Fibroblast of gingiva (primary cell): ENCODE measurements around the gene PHC3.
A peak's percentile ranks its signal among the peaks of the same experiment; 100 is the strongest.
"Not testable (repeated sequence)": the region's sequence is repeated elsewhere in the genome, so short reads cannot be mapped to it uniquely, and the experiment has no call there.

Experiments used
- DNase-seq: peaks from one replicate; pipeline ENCODE4 v3.0.0-alpha.2; 2011; ENCODE audit warnings: low read depth

Gene PHC3

DNA sequence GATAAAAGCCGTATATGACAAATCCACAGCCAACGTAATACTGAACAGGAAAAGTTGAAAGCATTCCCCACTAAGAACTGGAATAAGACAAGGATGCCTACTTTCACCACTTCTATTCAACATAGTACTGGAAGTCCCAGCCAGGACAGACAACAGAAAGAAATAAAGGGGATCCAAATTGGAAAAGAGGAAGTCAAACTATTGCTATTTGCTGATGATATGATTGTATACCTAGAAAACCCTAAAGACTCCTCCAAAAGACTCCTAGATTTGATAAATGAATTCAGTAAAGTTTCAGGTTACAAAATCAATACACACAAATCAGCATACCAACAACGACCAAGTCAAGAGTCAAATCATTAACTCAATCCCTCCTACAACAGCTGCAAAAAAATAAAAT is 14.2 kb upstream of the PHC3 start:
- not testable (repeated sequence) for DNase-seq

DNA sequence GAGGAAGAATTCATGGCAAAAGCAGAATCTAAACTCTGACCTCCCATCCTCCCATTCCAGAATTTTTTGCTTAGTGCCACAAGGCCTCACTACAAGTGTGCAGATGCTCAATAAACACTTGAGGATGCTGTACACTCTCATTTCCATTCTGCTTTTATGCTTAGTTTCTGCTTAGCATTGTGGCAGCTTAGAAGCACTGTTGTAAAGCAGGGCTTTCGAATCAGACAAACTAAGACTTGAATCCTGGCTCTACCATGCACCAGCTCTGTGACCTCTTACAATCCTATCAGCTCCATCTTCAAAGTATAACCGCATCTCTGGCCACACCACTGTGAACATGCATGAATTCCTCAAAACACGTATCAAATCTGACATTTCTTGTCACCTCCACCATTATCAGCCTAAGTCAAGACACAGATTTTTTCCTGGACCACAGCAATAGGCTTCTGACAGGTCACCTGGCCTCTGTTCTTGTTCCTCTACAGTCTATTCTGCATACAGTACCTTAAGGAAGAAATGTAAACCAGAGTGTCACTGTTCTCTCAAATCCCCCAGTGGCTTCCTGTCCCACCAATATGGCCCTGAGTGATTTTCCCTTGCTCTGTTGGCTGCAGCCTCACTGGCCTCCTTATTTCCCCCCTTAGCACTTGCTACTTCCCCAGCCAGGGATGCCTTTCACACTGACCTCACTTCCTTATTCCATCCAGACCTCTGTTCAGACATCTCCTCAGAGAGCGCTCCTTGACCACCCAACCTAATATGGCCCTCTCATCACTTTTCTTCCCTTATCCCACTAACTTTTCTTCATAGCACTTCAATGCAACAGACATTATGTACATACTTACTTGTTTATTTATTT is 8.1 kb upstream of the PHC3 start:
- no peak for DNase-seq

DNA sequence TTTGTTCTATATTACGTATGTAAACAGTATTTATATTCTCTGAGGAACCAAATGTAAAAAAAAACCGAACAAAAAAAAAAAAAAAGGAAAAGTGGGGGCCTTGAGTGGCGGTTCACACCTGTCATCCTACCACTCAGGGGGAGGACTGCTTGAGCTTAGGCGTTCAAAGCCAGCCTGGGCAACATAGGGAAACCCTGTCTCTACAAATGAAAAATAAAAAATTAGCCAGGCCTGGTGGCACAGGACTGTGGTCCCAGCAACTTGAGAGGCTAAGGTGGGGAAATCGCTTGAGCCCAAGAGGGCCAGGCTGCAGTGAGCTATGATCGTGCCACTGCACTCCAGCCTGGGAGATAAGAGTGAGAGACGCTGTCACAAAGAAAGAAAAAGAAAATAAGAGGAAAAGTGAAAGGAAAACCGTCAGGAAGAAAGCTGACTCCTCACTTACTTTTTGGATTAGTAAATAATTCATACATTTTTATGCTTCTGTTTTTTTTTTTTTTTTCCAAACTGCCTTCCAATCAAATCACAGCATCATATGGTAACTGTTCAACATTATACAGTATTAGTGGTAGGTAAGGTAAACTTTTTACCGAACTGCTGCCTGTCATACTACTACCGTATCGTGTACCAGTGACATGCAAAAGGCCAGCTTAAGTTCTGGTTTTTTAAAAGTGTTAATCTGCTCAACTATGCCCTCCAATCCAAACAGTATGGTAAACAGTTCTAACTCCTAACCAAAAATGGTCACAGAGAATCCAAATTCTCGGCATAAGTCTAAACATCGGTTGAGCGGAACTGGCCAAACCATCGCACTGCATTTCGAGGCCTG is 1.2 kb downstream of the PHC3 start:
- peak; percentile 6 for DNase-seq

DNA sequence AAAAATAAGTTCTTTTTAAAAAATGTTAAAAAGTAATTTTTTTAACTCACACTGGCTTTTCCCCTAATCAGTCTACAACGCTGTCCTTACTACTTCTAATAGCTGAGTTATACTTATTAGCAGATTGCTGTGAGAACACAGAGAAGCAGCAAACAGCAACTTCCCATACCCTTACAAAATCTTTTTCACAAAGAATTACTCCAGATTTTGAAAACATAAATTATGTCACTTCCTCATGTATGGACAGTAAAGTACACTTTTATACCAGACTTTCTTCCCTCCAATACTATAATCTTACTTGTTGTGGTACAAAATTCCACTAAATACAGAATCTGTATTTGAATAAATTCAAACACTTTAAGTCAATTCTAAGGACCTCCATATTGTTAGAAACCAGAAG is 2.1 kb downstream of the PHC3 start:
- no peak for DNase-seq

DNA sequence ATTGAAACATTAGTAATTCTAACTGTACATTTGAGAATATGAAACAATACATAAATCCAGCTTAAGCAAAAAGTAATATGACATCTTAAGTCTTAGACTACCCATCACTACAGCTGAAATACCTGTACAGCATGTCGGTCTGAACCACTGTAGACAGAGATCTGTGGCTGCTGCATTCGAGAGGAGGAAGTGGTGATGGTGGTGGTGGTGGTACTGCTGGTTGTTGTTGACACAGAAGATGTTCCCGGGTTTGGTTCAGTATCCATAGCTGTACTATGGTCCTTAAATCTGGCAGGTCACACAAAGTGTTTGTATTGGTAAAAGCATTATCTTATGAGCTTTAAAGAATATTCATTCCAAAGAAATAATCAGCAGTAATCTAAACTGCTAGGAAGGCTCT is 2.9 kb downstream of the PHC3 start:
- DNase-seq = no peak

DNA sequence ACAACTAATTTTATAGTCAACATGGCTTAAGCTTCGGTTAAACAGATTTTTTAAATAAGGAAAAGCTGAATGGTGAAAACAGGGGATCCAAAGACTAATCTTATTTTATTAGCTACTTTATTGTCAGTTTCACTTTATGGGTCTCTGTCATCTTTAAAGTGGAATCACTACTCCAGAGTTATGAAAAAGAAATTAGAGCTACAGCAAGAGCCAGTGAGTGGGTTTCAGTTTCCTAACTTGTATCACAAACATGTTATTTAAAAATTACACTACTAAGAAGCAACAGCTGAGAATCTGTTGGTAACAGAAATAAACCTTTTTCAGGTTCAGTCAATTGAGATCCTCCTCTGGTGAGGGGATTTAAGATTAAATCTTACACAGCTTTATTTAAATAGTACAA is 10.0 kb downstream of the PHC3 start:
- no peak for DNase-seq

DNA sequence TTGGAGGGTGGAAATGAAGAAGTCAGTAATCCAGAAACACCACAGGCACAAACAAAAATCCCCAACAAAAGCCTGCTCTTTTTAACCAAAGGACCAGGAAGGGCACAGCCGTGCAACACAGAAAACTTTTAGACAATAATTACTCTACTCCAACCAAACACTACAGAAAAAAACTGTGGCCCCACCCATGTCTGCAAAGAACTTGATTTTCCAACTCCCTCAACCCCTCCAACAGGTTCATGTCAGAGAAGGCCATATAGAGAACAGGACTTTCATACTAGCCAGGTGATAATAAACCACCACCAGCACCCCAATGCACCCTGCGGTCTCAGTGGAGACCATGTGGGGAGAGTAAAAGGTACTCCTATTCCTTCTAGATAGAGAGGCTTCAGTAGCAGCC is 16.8 kb downstream of the PHC3 start:
- DNase-seq = no peak

DNA sequence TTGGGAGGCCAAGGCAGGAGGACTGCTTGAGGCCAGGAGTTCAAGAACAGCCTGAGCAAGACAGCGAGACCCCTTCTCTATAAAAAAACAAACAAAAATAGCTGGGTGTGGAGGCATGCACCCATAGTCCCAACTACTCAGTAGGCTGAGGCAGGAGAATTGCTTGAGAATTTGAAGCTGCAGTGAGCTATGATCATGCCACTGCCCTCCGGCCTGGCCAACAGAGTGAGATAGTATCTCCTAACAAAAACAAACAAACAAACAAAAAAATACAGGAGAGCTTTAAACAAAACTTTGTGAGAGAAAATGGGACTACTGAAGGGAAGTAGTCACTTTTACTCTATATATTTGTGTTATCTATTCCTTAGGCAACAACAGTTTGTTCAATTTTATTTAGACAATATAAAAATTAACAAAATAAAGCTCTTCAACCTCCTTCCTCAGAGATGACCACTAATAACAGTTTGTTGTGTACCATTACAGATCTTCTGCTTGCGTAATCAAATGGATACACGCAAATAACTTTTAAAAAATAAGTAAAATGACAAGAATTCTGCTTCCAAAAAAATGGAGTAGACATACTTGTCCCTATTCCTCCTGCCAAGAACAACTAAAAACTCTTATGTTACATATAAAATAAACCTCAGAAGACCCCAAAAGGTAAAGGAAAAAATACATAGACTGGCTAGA is 17.4 kb downstream of the PHC3 start:
- DNase-seq = no peak

DNA sequence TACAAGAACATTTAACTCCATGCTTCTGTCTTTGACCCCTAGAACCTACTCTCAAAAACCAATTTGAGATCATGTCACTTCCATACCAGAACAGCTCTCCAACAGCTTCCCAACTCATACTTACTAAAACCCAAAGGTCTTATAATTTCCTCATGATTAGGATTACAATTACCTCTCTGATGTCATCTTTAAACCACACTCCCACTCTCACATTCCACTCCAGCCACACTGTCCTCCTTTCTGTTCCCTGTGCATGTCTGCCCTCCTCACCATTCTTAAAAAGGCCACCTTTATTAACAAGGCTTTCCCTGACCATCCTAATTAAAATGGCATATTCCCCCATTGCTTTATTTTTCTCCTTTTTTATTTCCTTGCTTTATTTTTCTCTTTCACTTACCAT is 18.9 kb downstream of the PHC3 start:
- DNase-seq = no peak

DNA sequence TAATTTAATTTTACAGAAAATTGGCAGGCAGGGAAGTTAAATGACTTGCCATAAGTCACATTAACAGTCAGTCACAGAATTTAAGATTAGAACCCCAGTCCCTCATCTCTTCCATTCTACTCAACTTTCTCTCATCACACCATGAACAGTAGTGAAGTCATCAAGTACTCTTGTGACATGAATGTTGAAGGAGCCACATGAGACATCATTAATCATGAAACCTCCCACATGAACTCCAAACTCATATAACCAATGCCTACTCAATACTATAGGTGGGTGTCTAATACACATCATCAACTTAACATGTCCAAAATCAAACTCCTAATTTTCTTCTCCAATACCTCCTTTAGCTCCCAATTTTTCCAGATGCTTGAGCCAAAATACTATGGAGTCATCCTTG is 19.5 kb downstream of the PHC3 start:
- DNase-seq = no peak

DNA sequence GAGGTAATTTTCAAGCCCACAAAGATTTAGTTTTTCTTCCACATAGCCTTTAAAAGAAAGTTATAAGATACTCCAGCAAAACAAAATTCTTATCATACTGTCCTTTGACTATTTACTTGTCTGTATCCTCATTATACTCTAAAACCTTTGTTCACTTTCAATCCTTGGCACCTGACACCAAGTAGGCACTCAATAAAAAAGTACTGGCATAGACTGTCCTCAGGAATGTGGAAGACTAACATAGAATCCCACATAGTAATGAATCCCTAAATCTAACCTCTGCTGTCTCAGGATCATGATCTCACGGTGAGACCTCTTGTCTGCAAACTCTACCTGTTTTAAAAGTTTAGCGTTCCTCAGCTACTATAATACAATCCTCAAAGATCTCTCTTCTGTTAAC is 21.6 kb downstream of the PHC3 start:
- no peak for DNase-seq

DNA sequence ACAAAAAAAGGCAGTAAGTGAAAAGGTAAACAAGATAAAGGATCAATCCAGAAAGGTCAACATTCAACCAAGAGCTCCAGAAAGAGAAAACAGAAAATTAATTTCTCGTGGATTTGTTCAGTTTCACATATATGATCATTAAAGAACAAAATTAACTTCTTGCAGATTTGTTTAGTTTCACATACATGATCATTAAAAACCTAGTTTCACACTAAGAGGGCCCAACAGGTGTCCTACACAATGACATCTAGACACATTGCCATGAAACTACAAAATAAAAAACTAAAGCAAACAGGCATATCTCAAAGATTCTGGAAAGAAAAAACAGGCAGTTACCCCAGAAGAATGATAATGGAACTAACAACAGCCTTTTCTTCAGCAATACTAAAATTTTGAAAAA is 22.1 kb downstream of the PHC3 start:
- DNase-seq = no peak

DNA sequence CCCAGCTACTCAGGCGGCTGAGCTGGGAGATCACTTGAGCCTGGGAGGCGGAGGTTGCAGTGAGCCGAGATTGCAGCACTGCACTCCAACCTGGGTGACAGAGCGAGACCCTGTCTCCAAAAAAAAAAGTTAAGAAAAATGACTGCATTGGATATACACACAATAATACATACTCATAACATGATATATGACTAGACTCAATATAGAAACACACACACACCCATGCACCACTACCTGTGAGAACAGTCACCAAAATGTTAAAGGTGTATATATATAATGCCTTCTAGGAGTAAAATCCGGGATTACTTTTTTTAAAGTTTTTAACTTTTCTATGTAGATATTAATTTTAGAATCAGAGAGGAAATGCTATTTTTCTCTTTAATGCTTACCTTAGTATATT is 25.9 kb downstream of the PHC3 start:
- no peak for DNase-seq

DNA sequence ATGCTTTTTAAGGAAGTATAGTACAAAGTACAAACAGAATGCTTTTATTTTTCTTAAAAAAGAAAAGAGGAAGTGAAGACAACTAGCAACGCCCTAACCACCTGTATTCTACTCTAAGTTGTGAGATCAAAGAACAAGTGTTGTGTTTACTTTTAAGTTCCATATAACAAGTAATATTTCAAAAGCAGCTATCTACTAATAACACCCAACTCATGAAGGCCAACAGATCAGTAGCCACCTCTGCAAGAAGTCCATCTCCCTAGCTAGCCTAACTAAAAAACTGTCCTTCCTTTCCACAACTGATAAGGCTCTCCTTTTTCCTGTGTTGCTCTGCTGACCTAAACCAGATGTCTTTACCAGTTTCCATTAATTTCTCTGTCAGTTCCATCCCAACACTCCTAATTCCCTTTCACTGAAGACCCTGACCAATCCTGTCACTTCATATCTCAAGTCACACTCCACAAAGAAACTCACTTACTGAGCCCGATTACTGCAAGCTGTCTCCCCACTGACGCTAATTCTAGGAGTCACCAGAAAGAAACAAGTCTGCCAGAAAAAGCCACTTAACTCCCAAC is 26.9 kb downstream of the PHC3 start:
- no peak for DNase-seq

DNA sequence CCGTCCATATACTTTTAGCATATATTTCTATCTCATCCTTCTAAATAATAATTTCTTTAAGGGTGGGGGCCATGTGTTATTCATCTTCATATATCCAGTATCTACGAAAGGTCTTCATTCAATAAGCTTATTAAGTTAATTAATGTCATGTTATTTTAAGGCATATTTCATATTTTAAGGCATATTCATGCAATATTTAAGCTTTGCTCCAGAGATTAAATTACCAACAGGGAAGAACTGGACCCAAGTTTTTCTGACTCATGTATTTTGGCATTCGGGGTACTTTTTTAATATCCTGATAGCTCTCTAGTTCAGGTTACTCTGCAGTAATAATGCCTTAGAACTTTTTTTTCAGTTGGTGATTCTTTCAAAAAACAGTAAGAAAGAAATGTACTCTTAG is 27.4 kb downstream of the PHC3 start:
- peak; percentile 78 for DNase-seq

DNA sequence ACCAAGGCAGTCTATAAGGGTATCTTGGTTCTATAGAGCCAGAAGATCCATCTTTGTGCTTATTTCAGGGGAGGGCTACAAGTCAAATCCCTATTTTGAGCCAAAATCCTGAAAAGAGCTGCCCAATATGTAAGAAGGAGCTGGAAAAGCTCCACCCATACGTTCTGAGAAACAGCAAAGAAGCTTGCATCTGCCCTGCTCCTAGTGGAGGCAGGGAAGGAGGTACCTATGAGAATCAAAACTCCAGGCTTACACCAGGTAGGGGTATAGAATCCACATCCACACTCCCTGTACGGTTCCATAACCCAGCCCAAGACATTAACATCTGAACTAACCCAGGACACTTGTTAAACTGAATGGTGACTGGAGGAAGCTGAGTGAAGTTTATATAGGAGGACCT is 30.0 kb downstream of the PHC3 start:
- no peak for DNase-seq

DNA sequence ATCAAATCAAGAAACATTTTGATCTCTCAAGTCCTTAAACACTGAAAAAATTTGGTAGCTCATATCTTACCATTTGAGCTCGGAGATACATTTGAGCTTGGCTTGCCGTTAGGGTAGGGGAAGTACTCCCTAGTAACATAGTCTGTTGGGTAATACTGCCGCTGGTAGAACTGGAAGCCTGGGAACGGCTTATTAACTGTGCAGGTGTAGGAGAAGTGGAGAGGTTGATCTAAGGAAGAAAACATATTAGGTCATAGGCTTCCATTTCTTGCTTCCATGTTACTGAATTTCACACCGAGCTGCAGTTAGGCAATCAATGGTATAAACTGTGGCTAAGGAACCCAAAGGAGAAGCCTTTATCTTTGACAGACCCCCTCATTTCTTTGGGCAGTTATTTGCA is 32.5 kb downstream of the PHC3 start:
- DNase-seq = no peak

DNA sequence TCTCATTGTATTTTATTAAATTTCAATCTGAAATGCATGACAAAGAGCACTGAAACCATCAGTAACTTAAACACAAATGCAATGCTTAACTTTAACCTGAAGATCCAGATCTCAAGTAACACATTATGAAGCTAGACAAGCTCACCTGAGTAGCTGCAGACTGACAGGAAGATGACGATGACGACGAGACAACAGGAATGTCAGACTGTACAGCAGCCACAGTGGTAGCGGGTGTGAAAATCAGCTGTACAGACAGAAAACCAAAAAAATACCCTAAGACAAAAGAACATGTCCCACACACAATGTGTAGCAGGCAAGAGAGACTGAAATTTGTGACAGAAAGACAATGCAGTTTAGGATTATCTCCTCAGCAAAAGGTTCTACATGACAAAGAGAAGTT is 36.3 kb downstream of the PHC3 start:
- DNase-seq = no peak

DNA sequence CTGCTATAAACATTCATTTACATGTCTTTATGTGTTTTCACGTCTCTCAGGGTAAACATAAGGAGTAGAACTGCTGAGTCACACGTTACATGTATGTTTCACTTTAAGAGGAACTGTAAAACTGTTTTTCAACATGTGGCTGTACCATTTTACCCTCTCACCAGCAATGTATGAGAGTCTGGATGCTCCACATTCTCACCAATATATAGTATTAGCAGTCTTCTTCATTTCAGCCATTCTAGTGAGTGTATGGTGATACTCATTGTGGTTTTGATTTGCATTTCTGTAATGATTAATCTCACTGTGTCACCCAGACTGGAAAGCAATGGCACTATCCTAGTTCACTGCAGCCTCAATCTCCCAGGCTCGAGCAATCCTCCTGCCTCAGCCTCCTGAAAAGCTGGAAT is 37.1 kb downstream of the PHC3 start:
- no peak for DNase-seq

DNA sequence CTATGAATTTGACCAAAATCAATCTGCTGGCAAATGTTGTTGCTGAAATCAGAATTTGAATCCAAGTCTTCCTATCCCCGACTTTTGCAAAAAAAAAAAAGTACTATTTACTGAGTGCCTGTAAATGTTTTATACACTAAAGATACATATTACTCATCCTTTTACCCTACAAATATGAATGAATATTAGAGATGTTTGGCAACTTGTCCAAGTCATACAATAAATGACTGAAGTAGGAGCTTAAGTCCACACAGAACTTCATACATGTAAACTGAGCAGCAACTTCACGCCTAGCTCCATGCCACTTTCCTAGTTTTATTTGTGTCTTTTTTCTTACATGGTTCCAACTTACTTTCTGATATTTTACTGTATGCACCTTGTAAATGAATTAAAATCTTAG is 39.2 kb downstream of the PHC3 start:
- no peak for DNase-seq

DNA sequence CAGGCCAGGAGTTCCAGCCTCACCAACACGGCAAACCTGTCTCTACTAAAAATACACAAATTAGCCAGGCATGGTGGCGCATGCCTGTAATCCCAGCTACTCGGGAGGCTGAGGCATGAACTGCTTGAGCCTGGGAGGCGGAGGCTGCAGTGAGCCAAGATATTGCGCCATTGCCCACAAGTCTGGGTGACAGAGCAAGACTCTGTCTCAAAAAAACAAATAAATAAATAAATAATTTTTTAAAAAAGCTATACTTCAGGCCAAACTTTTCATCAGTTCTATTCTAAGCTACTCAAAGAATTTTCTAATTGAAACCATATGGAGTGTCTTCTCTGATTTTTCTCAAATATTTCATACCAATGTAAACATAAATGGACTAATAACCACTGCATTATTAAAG is 43.5 kb downstream of the PHC3 start:
- peak; percentile 89 for DNase-seq

DNA sequence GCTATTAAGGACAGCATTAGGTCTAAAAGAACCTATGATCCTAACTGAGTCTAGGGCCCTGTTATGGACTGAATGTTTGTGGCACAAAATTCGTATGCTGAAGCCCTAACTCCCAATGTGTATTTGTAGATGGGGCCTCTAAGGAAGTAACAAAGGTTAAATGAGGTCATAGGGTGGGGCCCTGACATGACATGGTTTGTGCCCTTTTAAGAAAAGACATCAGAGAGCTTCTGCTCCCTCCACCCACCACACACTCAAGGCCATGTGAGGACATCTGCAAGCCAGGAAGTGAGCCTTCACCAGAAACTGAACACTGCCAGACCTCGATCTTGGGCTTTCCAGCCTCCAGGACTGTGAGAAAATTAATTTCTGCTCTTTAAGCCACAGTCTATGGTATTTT is 49.2 kb downstream of the PHC3 start:
- DNase-seq = no peak

DNA sequence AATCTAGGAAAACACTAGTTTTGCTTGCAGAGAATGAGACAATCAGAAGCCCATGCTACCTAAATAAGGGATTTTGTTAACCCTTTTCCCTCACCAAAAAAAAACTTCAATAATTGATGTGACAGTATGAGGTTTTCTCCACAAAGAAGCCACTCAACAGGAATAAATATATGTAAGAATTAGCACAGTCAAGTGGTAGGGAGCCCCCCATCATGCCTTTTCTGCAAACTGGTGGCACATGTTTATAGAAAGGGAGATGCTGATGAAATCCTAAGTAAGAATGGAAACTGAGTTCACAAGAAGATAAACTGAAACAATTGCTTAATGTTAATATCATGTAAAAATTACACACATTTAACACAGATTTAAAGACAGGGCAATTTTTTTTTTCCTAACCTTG is 51.0 kb downstream of the PHC3 start:
- DNase-seq = no peak
